ENCODE data around the gene APMAP. TPM values are rescaled to one million over a fixed set of nuclear protein-coding genes. Genes with fewer than 3 reads are reported as not detected.
A peak's percentile ranks its signal among the peaks of the same experiment; 100 is the strongest.

The APMAP gene
- total RNA-seq, 3 donors from 2014 or later (not counting 1 experiment from before 2014, with no cell fraction given) = 205 to 212 (median 207) TPM

GRCh38 chr20:24952376-24953208 is 40.0 kb downstream of the APMAP start:
- peaks cover 84% of the 10 kb centered on the region for H3K4me1 ChIP-seq (ENCODE audit: control insufficient read depth, insufficient read depth, low read length)
- WGBS (ENCODE audit: insufficient coverage) = 57% methylated on average over 11 of the region's 12 CpGs
- H3K27me3 ChIP-seq (ENCODE audit: control insufficient read depth, insufficient read depth, low read length) = no peaks in the 10 kb centered on the region
- intact Hi-C loops (cut with micrococcal nuclease) = loop anchor here (10.0 kb wide), 3 partner anchors 808 to 1588 kb away; partner anchors contain the start of gene GZF1
- Mint-ChIP-seq H3K4me1 (peaks cover 74 to 94% of the 10 kb centered on the region in 2 donors), H3K4me3 (peak overlapping the region; percentile 95), H3K9me3 (no peaks in the 10 kb centered on the region), H3K27me3 (ENCODE audit: low read depth in 2 of 2) (no peaks in the 10 kb centered on the region), H3K36me3 (no peaks in the 10 kb centered on the region), H3K27ac (peak overlapping the region; percentile 98 to 100)
- ATAC-seq (no peak), DNase-seq (peak; percentile 34 to 35)
- peak overlapping the region; percentile 98 for H3K27ac ChIP-seq (ENCODE audit: low read length)
- H3K9me3 ChIP-seq (ENCODE audit: control insufficient read depth, insufficient read depth, low read length) = no peaks in the 10 kb centered on the region
- peak overlapping the region; percentile 88 for H3K4me3 ChIP-seq (ENCODE audit: low read length)
- peaks cover 57% of the 10 kb centered on the region for H3K36me3 ChIP-seq (ENCODE audit: control insufficient read depth, insufficient read depth, low read length)
- no peak for TF ChIP-seq CTCF (IDR thresholded peaks at IDR 0.05)

- Mint-ChIP-seq H3K36me3 (no peaks in the 10 kb centered on the region), H3K27ac (peak overlapping the region; percentile 98 to 100), H3K27me3 (ENCODE audit: low read depth in 2 of 2) (no peaks in the 10 kb centered on the region), H3K4me1 (peaks cover 77 to 97% of the 10 kb centered on the region in 2 donors), H3K4me3 (peak overlapping the region; percentile 95), H3K9me3 (no peaks in the 10 kb centered on the region)
- peak in 1 of 2 donors; percentile 23 for DNase-seq
- peaks cover 75% of the 10 kb centered on the region for H3K4me1 ChIP-seq (ENCODE audit: control insufficient read depth, insufficient read depth, low read length)
- no peaks in the 10 kb centered on the region for H3K9me3 ChIP-seq (ENCODE audit: control insufficient read depth, insufficient read depth, low read length)
- intact Hi-C loops (cut with micrococcal nuclease) = loop anchor here (10.0 kb wide), 3 partner anchors 807 to 1587 kb away; partner anchors contain the start of gene GZF1
- peak overlapping the region; percentile 98 for H3K27ac ChIP-seq (ENCODE audit: low read length)
- WGBS (ENCODE audit: insufficient coverage) = 51% methylated on average over 10 of the region's 11 CpGs
- H3K36me3 ChIP-seq (ENCODE audit: control insufficient read depth, insufficient read depth, low read length) = peaks cover 50% of the 10 kb centered on the region
- H3K27me3 ChIP-seq (ENCODE audit: control insufficient read depth, insufficient read depth, low read length) = no peaks in the 10 kb centered on the region
- peak overlapping the region; percentile 88 for H3K4me3 ChIP-seq (ENCODE audit: low read length)
- no peak for TF ChIP-seq CTCF (IDR thresholded peaks at IDR 0.05)
- no peak for ATAC-seq
These were observed 40.9 kb downstream of the APMAP start for GRCh38 chr20:24951536-24952083.

GRCh38 chr20:24950836-24951525 is 41.6 kb downstream of the APMAP start:
- Histone ChIP-seq H3K4me3 (ENCODE audit: low read length) (peak overlapping the region; percentile 88), H3K4me1 (ENCODE audit: control insufficient read depth, insufficient read depth, low read length) (peaks cover 69% of the 10 kb centered on the region), H3K27ac (ENCODE audit: low read length) (peak overlapping the region; percentile 98), H3K9me3 (ENCODE audit: control insufficient read depth, insufficient read depth, low read length) (no peaks in the 10 kb centered on the region), H3K36me3 (ENCODE audit: control insufficient read depth, insufficient read depth, low read length) (peaks cover 44% of the 10 kb centered on the region), H3K27me3 (ENCODE audit: control insufficient read depth, insufficient read depth, low read length) (no peaks in the 10 kb centered on the region)
- Mint-ChIP-seq H3K36me3 (peaks cover 1% of the 10 kb centered on the region), H3K27me3 (ENCODE audit: low read depth in 2 of 2) (no peaks in the 10 kb centered on the region), H3K27ac (peak overlapping the region; percentile 98 to 100), H3K4me1 (peaks cover 75 to 93% of the 10 kb centered on the region in 2 donors), H3K4me3 (peak overlapping the region; percentile 95), H3K9me3 (no peaks in the 10 kb centered on the region)
- intact Hi-C loops (cut with micrococcal nuclease) = loop anchor here (10.0 kb wide), 3 partner anchors 806 to 1586 kb away; partner anchors contain the start of gene GZF1
- peak; percentile 22 to 27 for DNase-seq
- no peak for ATAC-seq
- TF ChIP-seq CTCF (IDR thresholded peaks at IDR 0.05) = no peak
- WGBS (ENCODE audit: insufficient coverage) = 48% methylated on average over 15 of the region's 16 CpGs

Measured in natural killer cell (primary cell).